Sciatic nerve (tissue), 2 donors: ENCODE data around the gene KPTN. TPM values are rescaled to one million over a fixed set of nuclear protein-coding genes. Genes with fewer than 3 reads are reported as not detected.

Experiments used
- ATAC-seq: fragments of 200-7000 bp; cut with Tn5 transposase; one replicate; pipeline ENCODE4 v1.9.1; 2020; ENCODE audit warnings: mild to moderate bottlenecking, moderate library complexity
- DNase-seq: peaks from one replicate; pipeline ENCODE4 v3.0.0-alpha.2; 2020; ENCODE audit warnings: low spot score
- intact Hi-C: fragments of 100-400 bp; cut with DNase I; formaldehyde crosslinking; loops from one replicate; pipeline ENCODE4 v1.14.2; 2022
- total RNA-seq: library from RNA; stranded (reverse); fragmentation: NEBNext Ultra II Directional; extraction: Animal tissue kit (Norgen Biotek cat#: 25700); gene quantifications from one replicate; pipeline ENCODE4 v1.2.1, GENCODE V29; 2021
- donor health status: DM: no; HTN: no; CAD: no.
- donor health status: DM: no; HTN: no; CAD: no.

KPTN gene
- total RNA-seq, 1 donor from 2014 or later, result 6.3 TPM

GRCh38 chr19:47510516-47511127 lies 26.6 kb upstream of the KPTN start:
- ATAC-seq, result no peak
- intact Hi-C loops, result no loop called here

GRCh38 chr19:47509973-47510372 lies 26.0 kb upstream of the KPTN start:
- intact Hi-C loops, result no loop called here
- ATAC-seq (no peak), DNase-seq (no peak)

More at GRCh38 chr19:47510516-47511127, 26.6 kb upstream of the KPTN start:
- DNase-seq, result no peak

- intact Hi-C loops, result no loop called here
- ATAC-seq (no peak), DNase-seq (no peak)
Measured at GRCh38 chr19:47509170-47509847, 25.3 kb upstream of the KPTN start.

GRCh38 chr19:47508721-47509120 lies 24.7 kb upstream of the KPTN start:
- ATAC-seq (no peak), DNase-seq (no peak)
- intact Hi-C loops, result no loop called here

GRCh38 chr19:47507924-47508553 lies 24.0 kb upstream of the KPTN start:
- intact Hi-C loops, result no loop called here
- ATAC-seq (no peak), DNase-seq (no peak)

- ATAC-seq, result no peak
- no peak for DNase-seq
- intact Hi-C loops, result no loop called here
Measured at GRCh38 chr19:47507012-47507411, 23.0 kb upstream of the KPTN start.

GRCh38 chr19:47506459-47506858 lies 22.4 kb upstream of the KPTN start:
- ATAC-seq (no peak), DNase-seq (no peak)
- intact Hi-C loops, result no loop called here

GRCh38 chr19:47505506-47505905 lies 21.5 kb upstream of the KPTN start:
- no peak for DNase-seq
- no peak for ATAC-seq
- intact Hi-C loops, result no loop called here

GRCh38 chr19:47503826-47504150 lies 19.8 kb upstream of the KPTN start:
- intact Hi-C loops, result no loop called here
- ATAC-seq, result no peak
- no peak for DNase-seq

- intact Hi-C loops, result no loop called here
- ATAC-seq (no peak), DNase-seq (no peak)
Measured at GRCh38 chr19:47503130-47503825, 19.3 kb upstream of the KPTN start.

GRCh38 chr19:47499863-47500830 lies 16.1 kb upstream of the KPTN start:
- DNase-seq, result no peak
- no peak for ATAC-seq
- intact Hi-C loops, result no loop called here

GRCh38 chr19:47499371-47499770 lies 15.4 kb upstream of the KPTN start:
- DNase-seq, result no peak
- no peak for ATAC-seq

GRCh38 chr19:47498561-47498960 lies 14.5 kb upstream of the KPTN start:
- DNase-seq, result no peak
- intact Hi-C loops, result no loop called here

More at GRCh38 chr19:47499371-47499770, 15.4 kb upstream of the KPTN start:
- intact Hi-C loops, result no loop called here

GRCh38 chr19:47497821-47498520 lies 14.0 kb upstream of the KPTN start:
- no peak for ATAC-seq
- no peak for DNase-seq
- intact Hi-C loops, result no loop called here

More at GRCh38 chr19:47498561-47498960, 14.5 kb upstream of the KPTN start:
- ATAC-seq, result no peak

GRCh38 chr19:47497050-47497766 lies 13.2 kb upstream of the KPTN start:
- ATAC-seq, result no peak
- intact Hi-C loops, result no loop called here
- DNase-seq, result no peak

- DNase-seq, result no peak
- intact Hi-C loops, result no loop called here
- ATAC-seq, result no peak
Measured at GRCh38 chr19:47495478-47496372, 11.7 kb upstream of the KPTN start.

GRCh38 chr19:47494729-47495128 lies 10.7 kb upstream of the KPTN start:
- intact Hi-C loops, result no loop called here
- DNase-seq (no peak), ATAC-seq (no peak)
